AG04450 (cell line): ENCODE data around the gene ATL2. TPM values are rescaled to one million over a fixed set of nuclear protein-coding genes. Genes with fewer than 3 reads are reported as not detected.

ENCODE experiments used
- CTCF ChIA-PET: fragments of 300-600, 350-600 bp; formaldehyde crosslinking; extraction: SDS; loops from one replicate; lab custom pipeline; 2022; ENCODE audit warnings: antibody characterized with exemption, inconsistent platforms; lab: Charles Lee
- POLR2A ChIA-PET: fragments of 350-600 bp; formaldehyde crosslinking; extraction: SDS; loops from one replicate; lab custom pipeline; 2021; ENCODE audit warnings: antibody characterized with exemption, inconsistent platforms; lab: Yijun Ruan, JAX
- DNase-seq: peaks from one replicate; pipeline ENCODE4 v3.0.0-alpha.2; 2011; ENCODE audit warnings: low read depth, low spot score
- H3K27ac ChIP-seq: one replicate; pipeline ENCODE4 v1.5.1; 2012; ENCODE audit warnings: low read depth, low read length, control low read depth
- H3K27me3 ChIP-seq: one replicate; pipeline ENCODE4 v1.6.0; 2012; ENCODE audit warnings: low read length; ENCODE audit not compliant: control insufficient read depth, insufficient read depth
- H3K4me3 ChIP-seq: 2 replicates; pipeline ENCODE4 v1.5.1; 2011; ENCODE audit warnings: mild to moderate bottlenecking, low read depth, low read length, control low read depth
- H3K9me3 ChIP-seq: 2 replicates; pipeline ENCODE4 v1.5.1; 2012; ENCODE audit warnings: low read length; ENCODE audit not compliant: control insufficient read depth, insufficient read depth
- polyA plus RNA-seq: library from polyadenylated mRNA; depleted of rRNA; stranded (reverse); fragments of >200 nt; gene quantifications from 2 replicates; pipeline ENCODE4 v1.2.3, GENCODE V29; 2011
- TF ChIP-seq, protein P1 (sequence below): IDR thresholded peaks from 2 replicates; pipeline ENCODE4 v1.5.1; 2011; ENCODE audit warnings: low read depth, low read length, control low read depth, inconsistent platforms

Gene ATL2
- polyA plus RNA-seq, 1 experiment: 16.1 TPM

DNA sequence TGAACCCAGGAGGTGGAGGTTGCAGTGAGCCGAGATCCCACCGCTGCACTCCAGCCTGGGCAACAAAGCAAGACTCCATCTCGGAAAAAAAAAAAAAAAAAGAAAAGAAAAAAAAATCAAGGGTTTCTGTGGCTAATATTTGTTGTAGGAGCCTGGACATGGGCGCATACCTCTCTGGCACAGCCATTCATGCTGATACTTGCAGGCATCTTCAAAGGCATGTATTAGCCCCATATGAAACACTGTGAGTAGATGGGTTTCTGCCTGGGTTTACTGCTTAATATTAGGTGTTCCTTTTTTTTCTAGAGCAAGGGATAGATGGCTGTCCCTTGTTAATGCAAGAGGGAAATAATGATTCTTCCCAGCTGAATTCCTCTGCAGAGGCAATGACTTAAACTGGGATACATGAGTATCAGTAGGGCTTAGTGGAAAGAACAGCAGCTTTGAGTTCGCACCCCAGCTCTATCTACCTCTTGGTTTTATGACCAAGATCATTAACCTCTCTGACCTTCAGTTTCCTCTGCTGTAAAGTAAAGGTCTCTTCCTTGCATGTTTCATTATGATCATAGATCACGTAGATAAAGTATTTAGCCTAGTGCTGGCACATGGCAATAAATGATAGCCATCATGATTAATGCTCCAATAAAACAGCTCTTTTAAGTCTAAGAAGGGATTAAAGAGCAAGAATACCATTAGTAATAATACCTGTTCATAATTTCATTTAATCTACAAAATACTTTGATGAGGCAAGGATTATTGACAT, 4.5 kb upstream of the ATL2 start:
- TF ChIP-seq, protein P1, sequence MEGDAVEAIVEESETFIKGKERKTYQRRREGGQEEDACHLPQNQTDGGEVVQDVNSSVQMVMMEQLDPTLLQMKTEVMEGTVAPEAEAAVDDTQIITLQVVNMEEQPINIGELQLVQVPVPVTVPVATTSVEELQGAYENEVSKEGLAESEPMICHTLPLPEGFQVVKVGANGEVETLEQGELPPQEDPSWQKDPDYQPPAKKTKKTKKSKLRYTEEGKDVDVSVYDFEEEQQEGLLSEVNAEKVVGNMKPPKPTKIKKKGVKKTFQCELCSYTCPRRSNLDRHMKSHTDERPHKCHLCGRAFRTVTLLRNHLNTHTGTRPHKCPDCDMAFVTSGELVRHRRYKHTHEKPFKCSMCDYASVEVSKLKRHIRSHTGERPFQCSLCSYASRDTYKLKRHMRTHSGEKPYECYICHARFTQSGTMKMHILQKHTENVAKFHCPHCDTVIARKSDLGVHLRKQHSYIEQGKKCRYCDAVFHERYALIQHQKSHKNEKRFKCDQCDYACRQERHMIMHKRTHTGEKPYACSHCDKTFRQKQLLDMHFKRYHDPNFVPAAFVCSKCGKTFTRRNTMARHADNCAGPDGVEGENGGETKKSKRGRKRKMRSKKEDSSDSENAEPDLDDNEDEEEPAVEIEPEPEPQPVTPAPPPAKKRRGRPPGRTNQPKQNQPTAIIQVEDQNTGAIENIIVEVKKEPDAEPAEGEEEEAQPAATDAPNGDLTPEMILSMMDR: no peak
- DNase-seq: no peak
- POLR2A ChIA-PET: interaction anchor here (0.6 kb wide), 1 partner anchor 177 kb away, joined by 3 read pairs; no protein-coding TSS in a partner anchor
- Histone ChIP-seq H3K9me3 (no peaks in the 10 kb centered on the region), H3K27ac (no peak overlapping the region), H3K4me3 (no peak overlapping the region), H3K27me3 (peaks cover 2% of the 10 kb centered on the region)
- CTCF ChIA-PET: interaction anchor here (0.5 to 1.2 kb wide), 2 partner anchors 66 to 155 kb away, joined by 3 to 9 read pairs; no protein-coding TSS in a partner anchor

DNA sequence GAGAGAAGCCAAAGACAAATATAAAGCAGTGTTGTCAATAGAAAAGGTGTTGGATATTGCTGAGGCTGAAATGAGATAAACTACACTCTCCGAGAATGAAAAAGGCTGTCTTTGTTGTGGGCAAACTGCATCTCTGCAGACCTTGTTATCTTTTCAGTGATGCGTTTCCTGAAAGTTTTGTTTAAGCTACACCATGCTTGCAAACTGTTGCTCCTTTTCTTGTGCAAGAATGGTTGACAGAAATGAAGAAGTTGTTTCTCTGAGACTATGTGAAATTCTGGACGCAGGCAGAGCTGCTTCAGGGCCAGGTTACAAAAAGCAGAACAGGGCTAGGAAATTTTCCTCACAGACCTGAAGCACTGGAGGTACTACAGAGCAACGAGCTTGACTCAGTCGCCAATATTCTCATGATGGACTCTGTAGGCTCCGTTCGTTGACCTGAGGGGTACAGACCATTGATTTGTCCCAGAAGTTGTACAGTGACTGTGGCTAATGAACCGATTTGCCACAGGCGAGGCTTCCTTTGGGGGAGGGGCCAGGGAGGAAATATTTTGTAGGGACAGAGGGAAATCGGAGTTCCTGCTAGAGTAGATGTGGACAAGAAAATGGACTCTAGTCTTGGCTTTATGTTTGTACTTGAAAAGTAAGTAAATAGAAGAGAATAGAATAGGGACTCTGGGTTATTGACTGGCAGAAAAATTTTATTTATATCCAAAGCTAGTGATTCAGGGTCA, 3.5 kb upstream of the ATL2 start:
- Histone ChIP-seq H3K9me3 (no peaks in the 10 kb centered on the region; the same call in 1 of the 2 replicates), H3K4me3 (no peak overlapping the region), H3K27ac (no peak overlapping the region), H3K27me3 (peaks cover 2% of the 10 kb centered on the region)
- ChIA-PET CTCF (no interaction called here), POLR2A (interaction anchor here (0.6 kb wide), 1 partner anchor 19 kb away, joined by 5 read pairs; no protein-coding TSS in a partner anchor)
- TF ChIP-seq, protein P1: no peak
- DNase-seq: no peak

DNA sequence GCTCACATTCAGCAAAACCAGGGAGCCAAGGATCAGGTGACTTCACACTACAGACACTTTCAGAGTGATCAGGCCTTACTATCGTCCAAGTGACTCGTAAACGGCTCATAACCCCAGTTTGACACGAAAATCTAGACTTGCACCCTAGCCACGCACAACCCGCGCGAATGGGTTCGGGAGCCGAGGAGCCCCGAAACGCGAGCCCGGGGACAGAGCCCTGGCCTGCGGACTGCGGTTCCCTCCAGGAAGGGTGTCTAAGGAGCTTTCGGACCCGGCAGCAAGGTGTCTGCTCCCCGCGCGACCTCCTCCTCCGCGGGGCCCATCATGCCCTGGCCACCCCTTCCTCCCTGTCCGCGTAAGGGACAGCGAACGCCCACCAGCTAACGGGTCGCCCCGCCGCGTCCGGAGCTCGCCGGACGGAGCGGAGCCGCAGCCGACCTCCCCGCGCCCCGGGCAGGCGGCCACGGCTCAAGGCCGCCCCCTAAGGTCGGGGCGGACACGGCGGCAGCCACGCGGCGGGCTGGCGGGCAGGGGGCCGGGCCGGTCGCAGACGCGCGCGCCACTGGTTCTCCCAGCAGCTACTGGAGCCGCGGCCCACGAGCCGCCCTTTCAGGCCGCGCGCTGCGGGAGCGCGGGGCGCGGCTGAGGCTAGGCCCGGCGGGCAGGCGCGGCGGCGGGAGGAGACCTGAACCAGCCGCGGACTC, 575 bp downstream of the ATL2 start:
- Histone ChIP-seq H3K27me3 (peaks cover 2% of the 10 kb centered on the region), H3K4me3 (peak overlapping the region; percentile 92), H3K9me3 (no peaks in the 10 kb centered on the region; the same call in 1 of the 2 replicates), H3K27ac (peak overlapping the region; percentile 83)
- CTCF ChIA-PET: interaction anchor here (0.5 to 2.4 kb wide), 14 partner anchors 9 to 505 kb away, joined by 3 to 10 read pairs (median 4); no protein-coding TSS in a partner anchor
- DNase-seq: no peak
- TF ChIP-seq, protein P1: peak; percentile 13; the same call in 1 of the 2 replicates
- POLR2A ChIA-PET: interaction anchor here (0.6 to 2.3 kb wide), 4 partner anchors 55 to 375 kb away, joined by 3 to 11 read pairs (median 4); partner anchors contain the start of gene SRSF7

DNA sequence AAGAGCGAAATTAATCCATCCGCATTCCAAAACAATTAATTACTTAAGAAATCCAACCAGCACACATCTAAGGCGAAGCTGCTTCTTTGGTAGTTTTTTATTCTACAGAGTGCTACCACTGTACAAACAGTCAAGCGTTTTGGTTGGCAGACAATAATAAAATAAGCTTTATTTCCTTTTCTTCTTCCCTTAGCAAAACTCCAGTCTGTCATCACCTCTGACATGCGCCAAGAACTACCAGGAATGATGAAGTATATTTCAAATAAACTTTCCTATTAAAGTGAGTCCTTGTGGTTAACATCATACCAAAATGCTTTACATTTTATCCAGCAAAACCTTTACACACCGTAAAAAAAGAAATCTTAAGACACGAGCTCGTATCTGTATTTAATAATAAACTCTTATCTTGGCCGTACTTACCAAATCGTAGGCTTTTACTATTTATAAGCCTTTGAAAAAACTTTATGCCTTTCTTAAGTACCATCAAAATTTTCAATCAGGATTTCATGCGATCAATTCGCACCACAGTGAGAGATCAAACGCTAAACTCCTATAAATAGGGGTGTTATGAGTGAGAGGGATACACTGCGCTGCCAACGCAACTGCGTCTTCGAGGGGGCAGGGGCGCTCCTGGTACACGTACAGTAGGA, 1.3 kb downstream of the ATL2 start:
- DNase-seq: no peak
- TF ChIP-seq, protein P1: no peak
- ChIA-PET POLR2A (interaction anchor here (0.6 to 2.3 kb wide), 4 partner anchors 56 to 375 kb away, joined by 3 to 11 read pairs (median 4); partner anchors contain the start of gene SRSF7), CTCF (interaction anchor here (0.5 to 2.4 kb wide), 15 partner anchors 8 to 506 kb away, joined by 3 to 10 read pairs (median 4); no protein-coding TSS in a partner anchor)
- Histone ChIP-seq H3K9me3 (no peaks in the 10 kb centered on the region; the same call in 1 of the 2 replicates), H3K27me3 (peaks cover 2% of the 10 kb centered on the region), H3K27ac (peak overlapping the region; percentile 83), H3K4me3 (peak overlapping the region; percentile 92)
